Mucosa of rectum (tissue), 2 donors: ENCODE results near the gene PRKX.
"Not testable (repeated sequence)": the region's sequence is repeated elsewhere in the genome, so short reads cannot be mapped to it uniquely, and the experiment has no call there.

Source experiments
- H3K27ac ChIP-seq, 2 donors: one replicate each; pipeline ENCODE4 v1.7.0; 2013; ENCODE audit warnings: inconsistent platforms in 2 of 2, low read depth in 2 of 2, low read length in 2 of 2
- H3K27me3 ChIP-seq, 2 donors: one replicate each; pipeline ENCODE4 v1.7.0; 2013; ENCODE audit warnings: low read length in 2 of 2; ENCODE audit not compliant: control insufficient read depth in 2 of 2, insufficient read depth in 2 of 2
- H3K36me3 ChIP-seq, 2 donors: one replicate each; pipeline ENCODE4 v1.7.0; 2013; ENCODE audit warnings: low read length in 2 of 2; ENCODE audit not compliant: control insufficient read depth in 2 of 2, insufficient read depth in 2 of 2
- H3K4me1 ChIP-seq, 2 donors: one replicate each; pipeline ENCODE4 v1.7.0; 2013; ENCODE audit warnings: low read length in 2 of 2, mild to moderate bottlenecking in 1 of 2; ENCODE audit not compliant: control insufficient read depth in 2 of 2, insufficient read depth in 2 of 2
- H3K4me3 ChIP-seq, 2 donors: one replicate each; pipeline ENCODE4 v1.7.0; 2013; ENCODE audit warnings: low read length in 2 of 2
- H3K9ac ChIP-seq, 2 donors: one replicate each; pipeline ENCODE4 v1.7.0; 2013; ENCODE audit warnings: low read length in 2 of 2, low read depth in 1 of 2, mild to moderate bottlenecking in 1 of 2
- H3K9me3 ChIP-seq, 2 donors: one replicate each; pipeline ENCODE4 v1.7.0; 2013; ENCODE audit warnings: low read length in 2 of 2; ENCODE audit not compliant: control insufficient read depth in 2 of 2
- donor health status: healthy.
- donor health status: Normal muscosa, but diverticular disease.

PRKX gene

GRCh38 chrX:3713225-3713936 is at the start of gene PRKX:
PRKX (minus strand) TSS chrX:3713649; CDS start chrX:3713253, 396 bp downstream.
- Histone ChIP-seq H3K27ac (peak within 1 kb of the TSS; percentile 58 to 68), H3K9me3 (no peaks in the 10 kb centered on the region), H3K27me3 (no peaks in the 10 kb centered on the region), H3K4me3 (peak within 1 kb of the TSS; percentile 77 to 81), H3K9ac (peak within 1 kb of the TSS; percentile 65 to 87), H3K4me1 (peaks cover 2 to 10% of the 10 kb centered on the region in 2 donors), H3K36me3 (no peaks in the 10 kb centered on the region)

GRCh38 chrX:3763111-3763510 is 49.7 kb upstream of the PRKX start:
- no peak overlapping the region for H3K27ac ChIP-seq
- H3K9ac ChIP-seq = no peak overlapping the region
- no peaks in the 10 kb centered on the region for H3K9me3 ChIP-seq
- H3K4me3 ChIP-seq = no peak overlapping the region
- H3K4me1 ChIP-seq = no peaks in the 10 kb centered on the region
- H3K27me3 ChIP-seq = no peaks in the 10 kb centered on the region
- no peaks in the 10 kb centered on the region for H3K36me3 ChIP-seq

DNA sequence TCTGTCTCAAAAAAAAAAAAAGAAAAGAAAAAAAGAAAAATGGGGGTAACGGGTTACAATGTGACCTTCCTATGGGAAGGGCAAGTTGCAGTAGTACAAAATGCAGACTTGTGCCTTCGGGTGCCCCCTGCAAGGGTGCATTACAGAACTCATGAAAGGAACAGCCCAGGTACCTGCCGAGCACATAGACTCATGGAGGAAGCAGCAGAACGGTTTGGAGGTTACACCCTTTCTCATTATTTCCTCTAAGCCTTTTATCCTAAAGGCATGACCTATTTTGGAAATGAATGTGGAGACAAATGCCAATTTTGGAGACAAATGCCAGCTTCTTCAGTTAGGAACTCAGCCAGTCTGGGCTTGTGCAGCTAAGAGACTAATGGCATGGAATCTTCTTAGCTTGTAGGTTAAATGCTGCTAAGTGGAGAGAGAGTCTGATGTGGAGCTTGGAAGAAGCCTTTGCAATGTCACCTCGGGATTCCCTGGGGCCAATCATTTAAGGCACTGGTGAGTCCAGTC is 44.1 kb upstream of the PRKX start:
- Histone ChIP-seq H3K27ac (no peak overlapping the region), H3K9me3 (no peaks in the 10 kb centered on the region), H3K27me3 (no peaks in the 10 kb centered on the region), H3K9ac (no peak overlapping the region), H3K4me1 (no peaks in the 10 kb centered on the region), H3K4me3 (no peak overlapping the region), H3K36me3 (no peaks in the 10 kb centered on the region)

- Histone ChIP-seq H3K36me3 (no peaks in the 10 kb centered on the region), H3K27me3 (no peaks in the 10 kb centered on the region), H3K4me1 (no peaks in the 10 kb centered on the region), H3K27ac (no peak overlapping the region), H3K9me3 (no peaks in the 10 kb centered on the region), H3K9ac (no peak overlapping the region), H3K4me3 (no peak overlapping the region)
Measured at GRCh38 chrX:3748052-3748559, 34.7 kb upstream of the PRKX start.

GRCh38 chrX:3743801-3744439 is 30.5 kb upstream of the PRKX start:
- Histone ChIP-seq H3K9me3 (no peaks in the 10 kb centered on the region), H3K36me3 (no peaks in the 10 kb centered on the region), H3K4me3 (no peak overlapping the region), H3K9ac (no peak overlapping the region), H3K4me1 (no peaks in the 10 kb centered on the region), H3K27ac (no peak overlapping the region), H3K27me3 (no peaks in the 10 kb centered on the region)

GRCh38 chrX:3740946-3741345 is 27.5 kb upstream of the PRKX start:
- not testable (repeated sequence) for H3K9ac ChIP-seq, H3K27me3 ChIP-seq, H3K4me1 ChIP-seq, H3K4me3 ChIP-seq, H3K27ac ChIP-seq, H3K9me3 ChIP-seq, H3K36me3 ChIP-seq

- Histone ChIP-seq H3K27ac (no peak overlapping the region), H3K9me3 (no peaks in the 10 kb centered on the region), H3K36me3 (no peaks in the 10 kb centered on the region), H3K4me3 (no peak overlapping the region), H3K27me3 (no peaks in the 10 kb centered on the region), H3K9ac (no peak overlapping the region), H3K4me1 (no peaks in the 10 kb centered on the region)
Measured at GRCh38 chrX:3738509-3738908, 25.1 kb upstream of the PRKX start.

GRCh38 chrX:3736536-3736935 is 23.1 kb upstream of the PRKX start:
- not testable (repeated sequence) for H3K9ac ChIP-seq, H3K27me3 ChIP-seq, H3K4me1 ChIP-seq, H3K36me3 ChIP-seq, H3K27ac ChIP-seq, H3K9me3 ChIP-seq, H3K4me3 ChIP-seq

DNA sequence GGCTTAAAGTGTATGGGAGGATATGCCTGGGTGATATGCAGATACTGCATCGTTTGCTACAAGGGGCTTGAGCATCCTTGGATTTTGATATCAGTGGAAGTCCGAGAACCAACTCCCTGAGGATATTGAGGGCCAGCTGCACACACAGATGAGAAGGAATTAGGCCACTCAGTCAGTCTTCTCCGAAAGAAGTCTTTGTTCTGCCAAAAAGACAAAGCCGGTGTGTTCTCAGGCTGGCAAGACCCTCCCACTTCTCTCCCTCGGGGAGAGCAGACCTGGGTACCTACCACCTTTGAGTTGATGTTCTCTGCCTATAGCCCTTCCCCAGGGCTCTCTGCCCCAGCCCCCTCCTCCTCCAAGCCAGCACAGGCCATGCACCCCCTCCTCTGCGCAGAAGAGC is 22.4 kb upstream of the PRKX start:
- not testable (repeated sequence) for H3K27ac ChIP-seq, H3K9ac ChIP-seq, H3K4me3 ChIP-seq, H3K4me1 ChIP-seq, H3K9me3 ChIP-seq, H3K36me3 ChIP-seq, H3K27me3 ChIP-seq

DNA sequence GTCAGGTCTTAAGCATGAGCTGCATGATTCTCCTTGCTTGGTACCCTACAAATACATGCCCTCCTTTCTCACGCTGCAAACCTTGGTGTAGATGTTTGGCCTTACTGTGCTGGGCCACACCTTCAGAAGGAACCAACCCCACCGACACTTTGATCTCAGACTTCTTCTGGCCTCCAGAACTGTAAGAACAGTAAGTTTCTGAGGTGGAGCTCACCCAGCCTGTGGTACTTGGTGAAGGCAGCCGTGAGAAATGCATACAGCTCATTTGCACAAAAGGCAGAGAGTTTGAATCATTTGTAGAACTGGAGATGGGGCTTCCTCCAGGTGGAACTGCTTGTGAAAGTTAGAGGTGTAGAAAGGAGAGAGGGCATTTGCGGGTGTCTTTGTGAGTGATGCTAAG is 21.0 kb upstream of the PRKX start:
- not testable (repeated sequence) for H3K36me3 ChIP-seq, H3K27ac ChIP-seq, H3K9me3 ChIP-seq, H3K4me1 ChIP-seq, H3K27me3 ChIP-seq, H3K9ac ChIP-seq, H3K4me3 ChIP-seq
